K562 (cell line): ENCODE results near the gene BRD3. TPM values are rescaled to one million over a fixed set of nuclear protein-coding genes. Genes with fewer than 3 reads are reported as not detected.

Source experiments
- BRCA1 ChIP-seq, 2 experiments: fragments of 450-650 bp in 1 of 2; sonication (generic) in 1 of 2; formaldehyde crosslinking in 1 of 2; IDR thresholded peaks; 2 replicates each; pipeline versions ENCODE4 v1.5.0 to v1.6.1; 2017 to 2020; ENCODE audit warnings: mild to moderate bottlenecking in 1 of 2, missing genetic modification reagents in 1 of 2
- E4F1 ChIP-seq: fragments of 250-450 bp; sonication (Bioruptor Pico); IDR thresholded peaks from 2 replicates; pipeline ENCODE4 v1.5.0; 2021; ENCODE audit warnings: mild to moderate bottlenecking, borderline replicate concordance
- ESRRB ChIP-seq: fragments of 250-450 bp; sonication (Bioruptor Pico); IDR thresholded peaks from 2 replicates; pipeline ENCODE4 v1.5.0; 2020; ENCODE audit warnings: mild to moderate bottlenecking, moderate library complexity, borderline replicate concordance
- KDM1A ChIP-seq, 2 experiments: fragments of 450-650 bp; IDR thresholded peaks; 2 replicates each; pipeline ENCODE4 v1.6.1; 2016; ENCODE audit warnings: mild to moderate bottlenecking in 2 of 2
- MYNN ChIP-seq, 2 experiments: sonication (generic); formaldehyde crosslinking in 1 of 2; IDR thresholded peaks; 2 replicates each; pipeline versions ENCODE4 v1.5.0 to v1.6.1; 2016 to 2020; ENCODE audit warnings: antibody characterized with exemption in 1 of 2, missing genetic modification reagents in 1 of 2
- NCOA1 ChIP-seq: fragments of 450-650 bp; IDR thresholded peaks from 2 replicates; pipeline ENCODE4 v1.6.1; 2016; ENCODE audit warnings: low read depth
- NRF1 ChIP-seq, 2 experiments: fragments of 450-650 bp; IDR thresholded peaks in 1 of 2; conservative IDR thresholded peaks in 1 of 2; 2 replicates each; pipeline ENCODE4 v1.6.1; 2014; ENCODE audit warnings: mild to moderate bottlenecking in 2 of 2
- PATZ1 ChIP-seq: fragments of 250-450 bp; sonication (Bioruptor Pico); IDR thresholded peaks from 2 replicates; pipeline ENCODE4 v1.5.0; 2020; ENCODE audit warnings: mild to moderate bottlenecking, borderline replicate concordance
- PCBP1 ChIP-seq: fragments of 200-400 bp; formaldehyde crosslinking; IDR thresholded peaks from 2 replicates; pipeline ENCODE4 v1.6.1; 2018; ENCODE audit warnings: mild to moderate bottlenecking, low read depth, low read length; ENCODE audit not compliant: poor library complexity, severe bottlenecking
- PHF20 ChIP-seq: fragments of 450-650 bp; IDR thresholded peaks from 2 replicates; pipeline ENCODE4 v1.6.1; 2018; ENCODE audit not compliant: partially characterized antibody
- SAFB ChIP-seq: fragments of 200-400 bp; formaldehyde crosslinking; IDR thresholded peaks from 2 replicates; pipeline ENCODE4 v1.6.1; 2017; ENCODE audit warnings: low read depth, low read length, borderline replicate concordance
- TFAM ChIP-seq: fragments of 250-450 bp; sonication (Bioruptor Pico); conservative IDR thresholded peaks from 2 replicates; pipeline ENCODE4 v1.5.0; 2021; ENCODE audit warnings: mild to moderate bottlenecking, moderate library complexity
- ZNF395 ChIP-seq: fragments of 200-800 bp; sonication (Bioruptor generic); IDR thresholded peaks from 2 replicates; pipeline ENCODE4 v1.6.1; 2017; ENCODE audit warnings: missing genetic modification characterization, missing compliant biosample characterization
- ZNF717 ChIP-seq: fragments of 250-450 bp; sonication (Bioruptor Pico); IDR thresholded peaks from 2 replicates; pipeline ENCODE4 v1.5.0; 2021
- polyA plus RNA-seq, 8 experiments: library from polyadenylated mRNA; depleted of rRNA in 4 of 8; stranded (reverse) in 5 of 8; unstranded in 3 of 8; fragments of >200 nt; fragmentation: Nextera tagmentation in 2 of 8; fragmentation: Illumina TruSeq in 1 of 8; extraction: Ambion mirVana in 2 of 8; extraction: Trizol in 1 of 8; gene quantifications; 2 replicates each; pipeline versions ENCODE4 v1.2.1 to v1.2.3, GENCODE V29; 2011 to 2014; ENCODE audit warnings: inconsistent platforms in 1 of 8, missing spikeins in 1 of 8
- total RNA-seq, 7 experiments: library from RNA; depleted of rRNA in 6 of 7; stranded (reverse); fragments of >200 nt in 6 of 7; fragmentation: Illumina TruSeq in 2 of 7; extraction: Trizol in 2 of 7; gene quantifications; 2 replicates each; pipeline versions ENCODE4 v1.2.1 to v1.2.3, GENCODE V29; 2011 to 2021; ENCODE audit warnings: low replicate concordance in 1 of 7
- TF ChIP-seq, protein P1 (sequence below): fragments of 250-450 bp; sonication (Bioruptor Pico); IDR thresholded peaks from 2 replicates; pipeline ENCODE4 v1.5.0; 2021
- TF ChIP-seq, protein P2 (sequence below): fragments of 250-450 bp; sonication (Bioruptor Pico); IDR thresholded peaks from 2 replicates; pipeline ENCODE4 v1.9.0; 2021; ENCODE audit warnings: mild to moderate bottlenecking
- TF ChIP-seq, protein P3 (sequence below): fragments of 450-650 bp; formaldehyde crosslinking; IDR thresholded peaks from 2 replicates; pipeline ENCODE4 v1.4.0; 2020; ENCODE audit warnings: mild to moderate bottlenecking, moderate library complexity

BRD3 gene
- total and polyA plus RNA-seq, 9 of the 15 experiments (the other 6 are each of a cell fraction or from before 2014, with no cell fraction given), result 0.82 to 37.1 (median 4.2) TPM

DNA sequence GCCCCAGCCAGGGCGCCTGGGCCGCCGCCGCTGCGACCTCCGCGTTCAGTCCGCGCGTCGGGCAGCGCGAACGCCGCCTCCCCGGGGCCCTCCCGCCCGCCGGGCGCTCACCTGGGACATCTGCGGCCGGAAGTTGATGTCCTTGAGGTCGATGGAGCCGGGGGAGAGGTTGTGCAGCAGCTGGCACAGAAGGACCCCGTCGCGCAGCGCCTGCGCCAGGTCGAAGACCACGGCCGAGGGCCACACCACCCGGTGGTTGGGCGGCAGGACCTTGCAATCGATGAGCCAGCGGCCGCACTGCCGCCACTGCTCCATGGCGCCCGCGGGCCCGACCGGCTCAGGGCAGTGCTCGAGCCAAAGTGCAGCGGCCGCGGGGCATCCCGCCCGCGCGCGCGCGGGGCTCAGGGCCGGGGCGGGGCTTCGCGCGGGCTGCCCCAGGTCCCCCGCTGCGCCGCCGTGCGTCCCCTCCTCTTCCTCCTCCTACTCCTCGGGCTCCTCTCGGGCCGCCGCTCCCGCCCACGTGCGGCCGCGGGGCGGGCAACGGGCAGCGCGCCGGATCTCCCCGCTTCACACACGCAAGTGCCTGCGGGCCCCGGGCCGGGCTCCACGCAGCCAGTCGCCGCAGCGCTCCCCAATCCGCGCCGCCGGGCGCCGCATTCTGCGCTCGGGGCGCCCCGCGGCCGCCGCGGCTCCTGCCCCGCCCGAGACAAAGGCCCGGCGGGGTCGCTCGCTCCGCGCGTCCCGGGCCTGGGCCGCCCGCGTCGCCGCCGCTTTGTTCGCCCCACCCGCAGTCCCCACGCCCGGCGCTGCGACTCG lies 75.7 kb downstream of the BRD3 start, which contains the start of gene VAV2 (continued):
- TF ChIP-seq, protein P1, sequence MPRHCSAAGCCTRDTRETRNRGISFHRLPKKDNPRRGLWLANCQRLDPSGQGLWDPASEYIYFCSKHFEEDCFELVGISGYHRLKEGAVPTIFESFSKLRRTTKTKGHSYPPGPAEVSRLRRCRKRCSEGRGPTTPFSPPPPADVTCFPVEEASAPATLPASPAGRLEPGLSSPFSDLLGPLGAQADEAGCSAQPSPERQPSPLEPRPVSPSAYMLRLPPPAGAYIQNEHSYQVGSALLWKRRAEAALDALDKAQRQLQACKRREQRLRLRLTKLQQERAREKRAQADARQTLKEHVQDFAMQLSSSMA (CRISPR knock-in tag), result no peak
- TF ChIP-seq BRCA1 (IDR thresholded peaks at IDR 0.05), result no peak
- TF ChIP-seq BRCA1 (CRISPR knock-in tag; IDR thresholded peaks at IDR 0.05), result no peak
- TF ChIP-seq, protein P2, sequence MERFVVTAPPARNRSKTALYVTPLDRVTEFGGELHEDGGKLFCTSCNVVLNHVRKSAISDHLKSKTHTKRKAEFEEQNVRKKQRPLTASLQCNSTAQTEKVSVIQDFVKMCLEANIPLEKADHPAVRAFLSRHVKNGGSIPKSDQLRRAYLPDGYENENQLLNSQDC, result no peak
- TF ChIP-seq ESRRB, result no peak
- TF ChIP-seq, protein P3, sequence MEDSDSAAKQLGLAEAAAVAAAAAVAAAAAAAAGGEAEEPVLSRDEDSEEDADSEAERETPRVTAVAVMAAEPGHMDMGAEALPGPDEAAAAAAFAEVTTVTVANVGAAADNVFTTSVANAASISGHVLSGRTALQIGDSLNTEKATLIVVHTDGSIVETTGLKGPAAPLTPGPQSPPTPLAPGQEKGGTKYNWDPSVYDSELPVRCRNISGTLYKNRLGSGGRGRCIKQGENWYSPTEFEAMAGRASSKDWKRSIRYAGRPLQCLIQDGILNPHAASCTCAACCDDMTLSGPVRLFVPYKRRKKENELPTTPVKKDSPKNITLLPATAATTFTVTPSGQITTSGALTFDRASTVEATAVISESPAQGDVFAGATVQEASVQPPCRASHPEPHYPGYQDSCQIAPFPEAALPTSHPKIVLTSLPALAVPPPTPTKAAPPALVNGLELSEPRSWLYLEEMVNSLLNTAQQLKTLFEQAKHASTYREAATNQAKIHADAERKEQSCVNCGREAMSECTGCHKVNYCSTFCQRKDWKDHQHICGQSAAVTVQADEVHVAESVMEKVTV, result no peak
- no peak for TF ChIP-seq NCOA1
- no peak for TF ChIP-seq TFAM (CRISPR knock-in tag)
- TF ChIP-seq ZNF395 (CRISPR knock-in tag), result no peak
- 0 out of 2 replicates have a peak, but pooled peaks have one; percentile 20 for TF ChIP-seq SAFB
- no peak for TF ChIP-seq PCBP1
- TF ChIP-seq PATZ1, result no peak
- no peak for TF ChIP-seq KDM1A (IDR thresholded peaks at IDR 0.05)
- TF ChIP-seq NRF1 (conservative IDR thresholded peaks at IDR 0.05 in 1 of 2, IDR thresholded peaks at IDR 0.05 in 1 of 2), result peak in 1 of 2 experiments; percentile 14; a peak in 1 of 4 replicates
- TF ChIP-seq PHF20, result no peak
- TF ChIP-seq E4F1 (CRISPR knock-in tag), result no peak
- TF ChIP-seq ZNF717 (CRISPR knock-in tag), result no peak
- no peak for TF ChIP-seq MYNN (IDR thresholded peaks at IDR 0.05)
- no peak for TF ChIP-seq MYNN (CRISPR knock-in tag; IDR thresholded peaks at IDR 0.05)
